Measurements from ENCODE around the gene CD200. TPM values are rescaled to one million over a fixed set of nuclear protein-coding genes. Genes with fewer than 3 reads are reported as not detected.

Gene CD200
- total and polyA plus RNA-seq, 12 donors: 1.3 to 20.7 (median 3.3) TPM; not detected in 1

- intact Hi-C loops (cut with DNase I): loop anchor here in 1 of 2 donors (10.0 kb wide), 1 partner anchor 217 kb away; no protein-coding TSS in a partner anchor
- no peaks in the 10 kb centered on the region for H3K27me3 ChIP-seq
- TF ChIP-seq CTCF (IDR thresholded peaks at IDR 0.05) (no peak), POLR2A (IDR thresholded peaks at IDR 0.05) (no peak)
- 70 to 91% (median 83%) methylated on average over 4 of the region's 4 CpGs for WGBS, 4 donors
- H3K9me3 ChIP-seq (replicated peaks in 1 of 3): no peaks in the 10 kb centered on the region
- H3K36me3 ChIP-seq (replicated peaks in 1 of 2): no peaks in the 10 kb centered on the region
- H3K4me3 ChIP-seq: no peak overlapping the region
- H3K27ac ChIP-seq: no peak overlapping the region
- DNase-seq: no peak
- H3K4me1 ChIP-seq (replicated peaks in 1 of 2): peaks cover 0 to 9% of the 10 kb centered on the region in 2 donors
These were observed 25.4 kb upstream of the CD200 start for GRCh38 chr3:112307557-112307956.

- no peaks in the 10 kb centered on the region for H3K9me3 ChIP-seq (replicated peaks in 1 of 3)
- DNase-seq: peak in 3 of 7 donors; percentile 32 to 68 (median 33)
- intact Hi-C loops (cut with DNase I): loop anchor here in 1 of 2 donors (10.0 kb wide), 1 partner anchor 216 kb away; no protein-coding TSS in a partner anchor
- no peak overlapping the region for H3K27ac ChIP-seq
- H3K4me1 ChIP-seq (replicated peaks in 1 of 2): peaks cover 0 to 4% of the 10 kb centered on the region in 2 donors
- 44 to 53% (median 50%) methylated on average over 7 of the region's 7 CpGs for WGBS, 4 donors
- TF ChIP-seq CTCF (IDR thresholded peaks at IDR 0.05) (no peak), POLR2A (IDR thresholded peaks at IDR 0.05) (no peak)
- no peaks in the 10 kb centered on the region for H3K27me3 ChIP-seq
- H3K36me3 ChIP-seq (replicated peaks in 1 of 2): no peaks in the 10 kb centered on the region
- no peak overlapping the region for H3K4me3 ChIP-seq
These were observed 24.6 kb upstream of the CD200 start for GRCh38 chr3:112308151-112308911.

- H3K9me3 ChIP-seq (replicated peaks in 1 of 3): no peaks in the 10 kb centered on the region
- no peak overlapping the region for H3K4me3 ChIP-seq
- WGBS, 4 donors: 70 to 79% (median 76%) methylated on average over 2 of the region's 2 CpGs
- TF ChIP-seq POLR2A (IDR thresholded peaks at IDR 0.05) (no peak), CTCF (IDR thresholded peaks at IDR 0.05) (no peak)
- no peaks in the 10 kb centered on the region for H3K4me1 ChIP-seq (replicated peaks in 1 of 2)
- H3K36me3 ChIP-seq (replicated peaks in 1 of 2): peaks cover 0 to 3% of the 10 kb centered on the region in 2 donors
- intact Hi-C loops (cut with DNase I): no loop called here
- no peaks in the 10 kb centered on the region for H3K27me3 ChIP-seq
- no peak for DNase-seq
- H3K27ac ChIP-seq: no peak overlapping the region
These were observed 18.3 kb upstream of the CD200 start for GRCh38 chr3:112314649-112315048.

- DNase-seq: no peak
- WGBS, 4 donors: 51 to 100% (median 98%) methylated on average over 1 of the region's 1 CpG
- H3K27ac ChIP-seq: no peak overlapping the region
- intact Hi-C loops (cut with DNase I): no loop called here
- no peak for TF ChIP-seq POLR2A (IDR thresholded peaks at IDR 0.05)
- TF ChIP-seq CTCF (IDR thresholded peaks at IDR 0.05): no peak
- no peak overlapping the region for H3K4me3 ChIP-seq
- peaks cover 0 to 3% of the 10 kb centered on the region in 2 donors for H3K36me3 ChIP-seq (replicated peaks in 1 of 2)
- H3K4me1 ChIP-seq (replicated peaks in 1 of 2): no peaks in the 10 kb centered on the region
- H3K9me3 ChIP-seq (replicated peaks in 1 of 3): no peaks in the 10 kb centered on the region
- H3K27me3 ChIP-seq: no peaks in the 10 kb centered on the region
These were observed 17.2 kb upstream of the CD200 start for GRCh38 chr3:112315791-112316190.

Measured in adrenal gland (tissue), 12 donors.